ENCODE measurements around the gene CCL11.

The CCL11 gene

GRCh38 chr17:34257986-34258326, 27.6 kb upstream of the CCL11 start:
- DNase-seq: no peak

- DNase-seq: peak; percentile 51
Measured at GRCh38 chr17:34259146-34259545, 26.4 kb upstream of the CCL11 start.

GRCh38 chr17:34260861-34261260, 24.7 kb upstream of the CCL11 start:
- DNase-seq: no peak

- DNase-seq: no peak
Measured at GRCh38 chr17:34261568-34262337, 23.8 kb upstream of the CCL11 start.

DNA sequence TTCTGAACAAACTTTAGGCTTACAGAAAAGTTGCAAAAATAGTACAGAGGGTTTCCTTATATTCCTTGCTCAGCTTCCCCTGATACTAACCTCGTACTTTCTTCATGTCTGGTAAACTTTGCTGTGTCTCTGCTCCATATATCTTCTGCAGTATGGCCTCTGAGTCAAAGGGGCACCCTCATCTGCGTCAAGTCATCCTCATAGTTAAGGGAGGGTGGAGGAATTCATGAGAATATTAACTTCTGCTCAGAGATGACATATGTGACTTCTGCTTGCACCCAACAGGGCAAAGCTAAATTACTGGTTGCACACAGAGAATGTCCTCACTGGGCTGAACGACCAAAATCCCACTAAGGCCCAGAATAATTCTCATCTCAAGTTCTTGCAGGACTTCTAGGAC, 19.8 kb upstream of the CCL11 start:
- DNase-seq: no peak

DNA sequence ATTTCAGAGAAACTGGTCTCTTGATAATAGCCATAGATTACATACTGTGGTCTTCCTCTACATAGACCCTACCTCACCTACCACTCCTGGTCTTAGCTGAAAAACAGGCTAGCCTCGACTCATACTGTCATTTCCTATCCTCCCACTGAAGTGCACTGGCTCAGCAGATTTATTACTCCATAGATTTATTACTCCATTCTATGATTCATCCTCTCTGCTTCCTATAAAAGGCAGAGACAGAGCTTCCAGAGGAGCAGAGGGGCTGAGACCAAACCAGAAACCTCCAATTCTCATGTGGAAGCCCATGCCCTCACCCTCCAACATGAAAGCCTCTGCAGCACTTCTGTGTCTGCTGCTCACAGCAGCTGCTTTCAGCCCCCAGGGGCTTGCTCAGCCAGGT, 15.6 kb upstream of the CCL11 start, which contains the start of gene CCL7:
Gene CCL7 (plus strand): TSS at position 253 of the 400 bp plus-strand sequence. CDS start 70 bp downstream, at position 323.
- DNase-seq: peak; percentile 63

DNA sequence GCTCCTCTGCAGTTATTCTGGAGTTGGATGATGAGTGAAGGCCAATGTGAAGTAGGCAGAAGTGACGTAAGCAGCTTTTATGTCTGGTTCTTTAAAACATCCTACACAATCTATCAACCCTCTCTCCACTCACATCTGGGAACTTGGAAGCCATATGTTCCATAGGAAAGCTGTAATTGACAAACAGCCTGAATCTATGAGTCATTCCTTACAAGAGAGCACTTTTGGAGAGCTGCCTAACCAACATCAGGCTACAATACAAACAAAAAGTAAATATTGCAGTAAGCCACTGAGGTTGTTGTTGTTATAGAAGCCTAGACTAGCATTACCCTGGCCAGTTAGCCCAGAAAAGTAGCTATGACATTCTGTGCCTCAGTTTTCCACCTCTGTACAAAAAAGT, 9.7 kb upstream of the CCL11 start:
- peak; percentile 94 for DNase-seq

DNA sequence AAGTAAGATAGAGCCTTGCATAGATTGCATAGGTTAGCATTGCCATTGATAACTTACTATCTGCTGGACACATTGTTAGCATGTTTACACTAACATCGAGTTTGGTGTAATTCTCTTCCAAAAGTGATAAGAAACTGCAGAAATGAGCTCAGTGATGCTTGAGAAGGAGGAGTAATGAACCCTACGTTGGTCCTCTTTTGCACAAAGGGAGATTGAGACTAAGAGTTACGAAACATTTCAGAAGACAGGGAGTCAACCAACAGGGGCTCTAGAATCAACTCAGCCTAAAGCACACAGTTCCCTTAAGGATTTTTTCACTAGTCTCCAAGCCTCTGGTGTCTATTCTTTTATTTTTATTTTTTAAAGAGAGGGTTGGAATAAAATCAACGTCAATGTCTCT, 8.7 kb upstream of the CCL11 start:
- DNase-seq: no peak

DNA sequence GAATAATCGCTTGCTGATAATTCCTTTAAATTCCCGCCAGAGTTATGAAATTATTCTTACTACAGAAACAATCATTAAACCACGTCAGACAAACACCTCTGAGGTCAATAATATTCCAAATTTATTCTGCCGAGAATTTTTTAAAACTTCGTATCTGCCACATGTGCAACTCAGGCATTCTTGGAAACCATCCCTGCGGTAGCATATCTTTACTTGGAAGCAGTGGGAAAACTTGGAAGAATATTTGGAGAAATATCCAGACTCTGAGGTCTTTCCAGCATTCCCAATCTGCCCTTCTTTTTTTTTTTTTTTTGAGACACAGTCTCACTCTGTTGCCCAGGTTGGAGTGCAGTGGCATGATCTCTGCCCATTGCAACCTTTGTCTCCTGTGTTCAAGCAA, 2.0 kb upstream of the CCL11 start:
- DNase-seq: peak; percentile 62

DNA sequence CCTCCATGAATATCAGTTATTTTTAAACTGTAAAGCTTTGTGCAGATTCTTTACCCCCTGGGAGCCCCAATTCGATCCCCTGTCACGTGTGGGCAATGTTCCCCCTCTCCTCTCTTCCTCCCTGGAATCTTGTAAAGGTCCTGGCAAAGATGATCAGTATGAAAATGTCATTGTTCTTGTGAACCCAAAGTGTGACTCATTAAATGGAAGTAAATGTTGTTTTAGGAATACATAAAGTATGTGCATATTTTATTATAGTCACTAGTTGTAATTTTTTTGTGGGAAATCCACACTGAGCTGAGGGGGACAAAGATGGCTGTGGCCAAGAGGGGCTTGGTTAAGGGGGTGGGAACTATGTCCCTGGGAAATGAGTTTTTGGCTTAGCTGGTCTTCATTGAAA, 2.3 kb downstream of the CCL11 start:
- DNase-seq: peak; percentile 29

GRCh38 chr17:34290586-34290985, 5.0 kb downstream of the CCL11 start:
- DNase-seq: no peak

GRCh38 chr17:34291721-34292348, 6.3 kb downstream of the CCL11 start:
- DNase-seq: no peak

- DNase-seq: no peak
Measured at GRCh38 chr17:34299027-34299426, 13.5 kb downstream of the CCL11 start.

DNA sequence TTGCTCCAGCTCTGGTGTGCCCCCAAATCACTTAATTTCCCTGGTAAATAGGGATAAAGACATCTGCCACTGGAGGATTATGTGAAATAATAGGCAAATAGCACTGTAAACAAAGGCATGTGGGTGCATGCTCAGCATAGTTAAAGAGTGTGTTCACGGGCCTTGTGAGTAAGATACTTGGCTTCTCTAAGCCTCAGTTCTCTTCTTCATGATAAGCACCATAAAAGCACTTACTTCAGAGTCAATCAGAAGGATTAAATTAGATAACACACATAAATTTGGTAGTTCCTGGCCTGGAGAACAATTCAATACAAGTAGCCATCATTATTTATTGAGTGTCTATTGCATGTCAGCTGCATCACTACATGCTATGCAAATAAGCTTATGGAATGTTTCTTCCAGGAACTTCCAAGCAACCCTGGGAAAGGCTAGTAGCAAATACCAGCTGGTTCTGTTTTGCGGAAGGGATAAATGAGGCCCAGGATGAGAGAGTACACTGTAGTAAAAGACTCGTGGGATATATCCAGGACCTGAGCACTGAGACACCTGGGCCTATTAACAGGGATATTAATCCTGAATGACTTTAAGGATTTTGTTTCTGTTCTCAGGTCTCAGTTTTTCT, 14.5 kb downstream of the CCL11 start:
- peak; percentile 70 for DNase-seq

DNA sequence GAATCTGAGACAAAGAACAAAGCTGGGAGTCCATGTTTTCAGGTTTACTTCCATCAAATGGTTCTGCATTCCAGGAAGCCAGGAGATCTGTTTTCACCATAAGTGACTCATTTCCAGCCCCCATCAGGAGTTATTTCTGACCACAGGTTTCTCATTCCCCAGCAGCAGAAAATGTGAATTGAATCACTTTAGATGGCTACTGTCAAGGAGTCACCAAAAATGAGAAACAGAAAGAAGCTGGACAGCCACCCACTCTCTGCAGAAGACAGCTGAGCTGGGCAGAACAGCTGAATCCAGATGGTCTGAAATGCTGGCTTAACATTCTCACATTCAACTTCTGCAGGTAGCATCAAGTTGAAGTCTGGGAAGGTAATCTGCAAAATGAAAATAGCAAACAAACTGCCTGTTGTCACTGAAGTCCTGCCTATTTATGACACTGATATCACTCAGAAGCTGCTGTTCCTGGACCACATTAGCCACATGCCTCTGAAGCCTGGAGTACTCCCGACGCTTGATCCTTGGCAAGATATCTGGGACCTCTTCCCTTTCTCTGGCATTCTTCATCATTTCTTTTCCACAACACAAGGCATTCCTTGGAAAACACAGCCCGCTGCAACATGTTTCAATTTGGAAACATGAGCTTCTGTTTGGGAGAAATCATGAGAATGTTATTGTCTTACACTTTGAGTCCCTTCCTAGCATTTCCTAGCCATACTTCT, 15.3 kb downstream of the CCL11 start:
- peak; percentile 89 for DNase-seq

DNA sequence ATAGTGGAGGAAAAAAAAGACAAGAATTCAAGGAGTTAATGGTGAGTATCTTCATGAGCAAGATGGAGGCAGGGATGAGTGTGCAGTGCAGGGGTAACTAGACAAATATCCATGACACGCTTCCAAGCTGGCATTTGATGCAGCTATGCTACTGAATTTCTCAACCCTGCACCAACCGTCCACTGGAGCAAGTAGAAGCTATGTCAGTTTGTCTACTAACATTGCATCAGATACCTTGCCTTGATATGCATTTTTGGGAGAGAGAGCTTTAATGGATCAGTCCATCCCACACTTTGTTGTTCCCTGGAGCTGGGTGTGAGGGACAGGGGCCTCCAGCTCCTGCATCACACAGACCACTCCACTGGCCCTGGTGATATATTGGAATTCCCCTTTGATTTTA, 16.4 kb downstream of the CCL11 start:
- peak; percentile 65 for DNase-seq

DNA sequence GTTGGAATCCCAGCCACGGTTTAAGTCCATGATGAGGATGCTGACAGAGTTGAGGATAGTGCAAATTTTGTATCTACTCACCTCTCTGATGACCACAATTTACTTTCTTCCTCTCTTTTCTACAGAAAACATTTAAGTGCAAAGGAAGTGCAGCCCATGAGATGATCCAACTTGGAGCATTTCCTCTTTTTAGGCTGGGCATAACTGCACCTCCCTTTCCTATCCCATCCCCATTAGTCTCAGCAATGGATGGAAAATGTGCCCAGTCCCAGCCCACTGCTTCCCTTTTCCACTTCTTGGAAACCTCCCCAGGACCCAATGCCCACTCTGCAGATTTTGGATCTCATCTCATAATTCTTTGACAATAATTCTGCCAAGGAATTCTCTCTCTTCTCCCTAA, 17.1 kb downstream of the CCL11 start:
- no peak for DNase-seq

DNA sequence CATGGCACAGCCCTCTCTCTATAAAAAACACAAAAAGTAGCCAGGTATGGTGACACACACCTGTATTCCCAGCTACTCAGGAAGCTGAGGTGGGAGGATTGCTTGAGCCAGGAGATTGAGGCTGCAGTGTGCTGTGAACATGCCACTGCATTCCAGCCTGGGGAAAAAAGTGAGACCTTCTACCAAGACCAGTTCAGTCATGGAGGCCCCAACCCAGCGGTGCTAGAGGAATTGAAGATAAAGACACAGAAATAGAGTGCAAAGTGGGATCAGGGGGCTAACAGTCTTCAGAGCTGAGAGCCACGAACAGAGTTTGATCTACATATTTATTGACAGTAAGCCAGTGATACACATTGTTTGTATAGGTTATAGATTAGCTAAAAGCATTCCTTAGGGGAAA, 18.1 kb downstream of the CCL11 start:
- DNase-seq: no peak

GRCh38 chr17:34305061-34305460, 19.5 kb downstream of the CCL11 start:
- no peak for DNase-seq

DNA sequence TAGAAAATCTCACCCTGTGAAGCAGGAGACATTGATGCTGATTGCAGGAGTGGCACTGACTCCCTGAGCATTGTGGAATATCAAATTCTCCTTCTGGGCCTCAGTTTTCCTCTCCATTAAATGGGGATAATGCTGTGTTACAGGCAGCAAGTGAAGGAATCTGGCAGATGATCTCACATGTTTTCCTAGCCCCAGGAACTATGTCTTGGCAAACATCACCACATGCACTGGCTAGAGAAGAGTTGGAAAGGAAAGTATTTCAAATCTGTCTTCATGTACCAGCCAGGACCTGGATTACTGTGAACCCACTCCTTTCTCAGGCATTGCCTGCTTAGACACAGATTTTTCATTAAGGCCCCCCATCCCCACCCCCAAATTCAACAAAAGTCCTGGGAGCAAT, 20.1 kb downstream of the CCL11 start:
- DNase-seq: no peak

DNA sequence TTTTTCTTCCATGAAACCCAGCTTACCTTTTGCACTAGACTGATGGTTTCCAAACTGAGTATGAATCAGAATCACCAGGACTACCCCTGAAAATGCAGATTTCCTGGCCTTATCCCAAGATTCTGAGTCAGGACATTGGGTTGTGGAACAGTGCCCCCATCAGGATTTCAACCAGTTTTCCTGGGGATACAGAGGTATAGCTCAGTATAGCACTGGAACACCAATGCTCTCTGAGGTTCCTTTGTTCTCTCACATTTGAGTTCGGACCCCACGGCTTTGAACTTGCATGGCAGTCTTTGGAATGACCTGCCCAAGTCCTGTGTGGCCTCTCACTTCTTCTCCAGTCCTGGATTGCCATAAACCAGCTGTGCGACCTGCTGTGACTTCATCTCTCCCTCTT, 20.9 kb downstream of the CCL11 start:
- DNase-seq: peak; percentile 82

DNA sequence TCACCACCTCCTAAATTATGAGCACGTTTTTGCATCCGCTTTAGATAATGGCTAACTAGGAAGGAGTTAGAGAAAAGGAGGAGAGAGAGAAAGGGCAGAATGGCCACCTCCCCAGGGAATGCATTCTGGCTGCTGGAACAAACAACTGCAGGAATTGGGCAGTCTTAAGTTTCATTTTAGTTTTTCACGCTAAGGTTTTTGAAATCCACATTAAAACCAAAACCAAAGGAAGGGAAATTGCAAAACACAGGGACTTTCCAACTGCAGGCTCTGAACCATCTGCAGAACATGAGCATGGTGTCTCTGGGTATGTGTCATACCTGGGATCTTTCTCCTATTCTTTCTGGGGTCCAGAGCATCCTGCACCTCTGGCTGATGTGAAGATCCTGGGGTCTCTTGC, 21.6 kb downstream of the CCL11 start:
- DNase-seq: peak; percentile 43

- no peak for DNase-seq
Measured at GRCh38 chr17:34308371-34308770, 22.8 kb downstream of the CCL11 start.

DNA sequence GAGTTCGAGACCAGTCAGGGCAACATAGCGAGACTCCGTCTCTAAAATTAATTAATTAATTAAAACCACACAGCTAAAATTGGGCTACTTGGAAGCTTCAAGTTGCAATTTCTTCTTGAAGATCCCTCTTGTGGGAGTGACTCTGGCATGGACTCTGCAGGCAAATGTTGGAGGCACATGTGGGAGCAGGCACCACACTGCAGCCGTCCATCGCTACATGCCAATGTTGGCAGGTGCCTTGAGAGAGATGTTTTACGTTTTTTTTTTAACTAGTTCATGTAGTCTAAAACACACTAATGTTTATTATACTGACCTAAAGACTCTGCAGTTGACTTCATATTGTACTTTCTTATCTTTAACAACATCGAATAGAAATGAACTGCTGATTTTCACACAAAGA, 25.7 kb downstream of the CCL11 start:
- no peak for DNase-seq

All from fibroblast of upper back skin (primary cell).